NOMO-1 treated with dmso at 0.1 percent for 144 hours (cell line): ENCODE measurements around the gene EFCAB11.

Experiments
- DNase-seq: peaks from one replicate; lab custom pipeline; 2025; ENCODE audit not compliant: unreplicated experiment; lab: John Stamatoyannopoulos, UW

Gene EFCAB11

GRCh38 chr14:89775946-89776345 lies 178.6 kb downstream of the EFCAB11 start:
- no peak for DNase-seq

GRCh38 chr14:89775151-89775550 lies 179.4 kb downstream of the EFCAB11 start:
- no peak for DNase-seq

GRCh38 chr14:89773644-89774316 lies 180.8 kb downstream of the EFCAB11 start:
- peak; percentile 61 for DNase-seq

GRCh38 chr14:89773151-89773550 lies 181.4 kb downstream of the EFCAB11 start:
- DNase-seq: no peak

GRCh38 chr14:89771251-89771650 lies 183.3 kb downstream of the EFCAB11 start:
- no peak for DNase-seq

GRCh38 chr14:89767861-89768268 lies 186.7 kb downstream of the EFCAB11 start:
- peak; percentile 62 for DNase-seq

- DNase-seq: no peak
Observed at GRCh38 chr14:89767131-89767530, 187.4 kb downstream of the EFCAB11 start.

- no peak for DNase-seq
Observed at GRCh38 chr14:89765346-89765745, 189.2 kb downstream of the EFCAB11 start.

- no peak for DNase-seq
Observed at GRCh38 chr14:89760086-89760485, 194.4 kb downstream of the EFCAB11 start.

- no peak for DNase-seq
Observed at GRCh38 chr14:89757313-89757939, 197.1 kb downstream of the EFCAB11 start.

- DNase-seq: no peak
Observed at GRCh38 chr14:89755816-89756215, 198.7 kb downstream of the EFCAB11 start.

GRCh38 chr14:89753828-89754412 lies 200.6 kb downstream of the EFCAB11 start:
- no peak for DNase-seq

GRCh38 chr14:89750908-89751392 lies 203.6 kb downstream of the EFCAB11 start:
- DNase-seq: no peak

GRCh38 chr14:89750281-89750755 lies 204.2 kb downstream of the EFCAB11 start:
- peak; percentile 14 for DNase-seq

GRCh38 chr14:89748004-89748403 lies 206.5 kb downstream of the EFCAB11 start:
- no peak for DNase-seq

- DNase-seq: no peak
Observed at GRCh38 chr14:89747126-89747525, 207.4 kb downstream of the EFCAB11 start.

GRCh38 chr14:89746654-89747053 lies 207.9 kb downstream of the EFCAB11 start:
- no peak for DNase-seq

GRCh38 chr14:89746135-89746534 lies 208.4 kb downstream of the EFCAB11 start:
- no peak for DNase-seq
